AG04450 (cell line): ENCODE measurements around the gene TRAP1. TPM values are rescaled to one million over a fixed set of nuclear protein-coding genes. Genes with fewer than 3 reads are reported as not detected.

Experiments used
- CTCF ChIA-PET: fragments of 300-600, 350-600 bp; formaldehyde crosslinking; extraction: SDS; loops from one replicate; lab custom pipeline; 2022; ENCODE audit warnings: antibody characterized with exemption, inconsistent platforms; lab: Charles Lee
- POLR2A ChIA-PET: fragments of 350-600 bp; formaldehyde crosslinking; extraction: SDS; loops from one replicate; lab custom pipeline; 2021; ENCODE audit warnings: antibody characterized with exemption, inconsistent platforms; lab: Yijun Ruan, JAX
- DNase-seq: peaks from one replicate; pipeline ENCODE4 v3.0.0-alpha.2; 2011; ENCODE audit warnings: low read depth, low spot score
- H3K27ac ChIP-seq: one replicate; pipeline ENCODE4 v1.5.1; 2012; ENCODE audit warnings: low read depth, low read length, control low read depth
- H3K27me3 ChIP-seq: one replicate; pipeline ENCODE4 v1.6.0; 2012; ENCODE audit warnings: low read length; ENCODE audit not compliant: control insufficient read depth, insufficient read depth
- H3K4me3 ChIP-seq: 2 replicates; pipeline ENCODE4 v1.5.1; 2011; ENCODE audit warnings: mild to moderate bottlenecking, low read depth, low read length, control low read depth
- H3K9me3 ChIP-seq: 2 replicates; pipeline ENCODE4 v1.5.1; 2012; ENCODE audit warnings: low read length; ENCODE audit not compliant: control insufficient read depth, insufficient read depth
- polyA plus RNA-seq: library from polyadenylated mRNA; depleted of rRNA; stranded (reverse); fragments of >200 nt; gene quantifications from 2 replicates; pipeline ENCODE4 v1.2.3, GENCODE V29; 2011
- TF ChIP-seq, protein P1 (sequence below): IDR thresholded peaks from 2 replicates; pipeline ENCODE4 v1.5.1; 2011; ENCODE audit warnings: low read depth, low read length, control low read depth, inconsistent platforms

TRAP1 gene
- polyA plus RNA-seq, 1 experiment: 83.9 TPM

GRCh38 chr16:3645108-3645503 lies 72.2 kb downstream of the TRAP1 start:
- no peak overlapping the region for H3K4me3 ChIP-seq
- peak overlapping the region; percentile 70 for H3K27ac ChIP-seq
- CTCF ChIA-PET: no interaction called here
- no peaks in the 10 kb centered on the region for H3K27me3 ChIP-seq
- POLR2A ChIA-PET: interaction anchor here (0.7 to 1.0 kb wide), 2 partner anchors 79 to 109 kb away, joined by 3 to 5 read pairs; no protein-coding TSS in a partner anchor
- DNase-seq: no peak
- TF ChIP-seq, protein P1, sequence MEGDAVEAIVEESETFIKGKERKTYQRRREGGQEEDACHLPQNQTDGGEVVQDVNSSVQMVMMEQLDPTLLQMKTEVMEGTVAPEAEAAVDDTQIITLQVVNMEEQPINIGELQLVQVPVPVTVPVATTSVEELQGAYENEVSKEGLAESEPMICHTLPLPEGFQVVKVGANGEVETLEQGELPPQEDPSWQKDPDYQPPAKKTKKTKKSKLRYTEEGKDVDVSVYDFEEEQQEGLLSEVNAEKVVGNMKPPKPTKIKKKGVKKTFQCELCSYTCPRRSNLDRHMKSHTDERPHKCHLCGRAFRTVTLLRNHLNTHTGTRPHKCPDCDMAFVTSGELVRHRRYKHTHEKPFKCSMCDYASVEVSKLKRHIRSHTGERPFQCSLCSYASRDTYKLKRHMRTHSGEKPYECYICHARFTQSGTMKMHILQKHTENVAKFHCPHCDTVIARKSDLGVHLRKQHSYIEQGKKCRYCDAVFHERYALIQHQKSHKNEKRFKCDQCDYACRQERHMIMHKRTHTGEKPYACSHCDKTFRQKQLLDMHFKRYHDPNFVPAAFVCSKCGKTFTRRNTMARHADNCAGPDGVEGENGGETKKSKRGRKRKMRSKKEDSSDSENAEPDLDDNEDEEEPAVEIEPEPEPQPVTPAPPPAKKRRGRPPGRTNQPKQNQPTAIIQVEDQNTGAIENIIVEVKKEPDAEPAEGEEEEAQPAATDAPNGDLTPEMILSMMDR: no peak
- no peaks in the 10 kb centered on the region; the same call in 1 of the 2 replicates for H3K9me3 ChIP-seq

- peaks cover 3% of the 10 kb centered on the region; the same call in 1 of the 2 replicates for H3K9me3 ChIP-seq
Observed at GRCh38 chr16:3643095-3643730, 74.1 kb downstream of the TRAP1 start.

GRCh38 chr16:3642397-3643094 lies 74.8 kb downstream of the TRAP1 start:
- ChIA-PET CTCF (interaction anchor here (0.7 kb wide), 1 partner anchor 20 kb away, joined by 3 read pairs; no protein-coding TSS in a partner anchor), POLR2A (no interaction called here)
- no peak for DNase-seq
- Histone ChIP-seq H3K27me3 (no peaks in the 10 kb centered on the region), H3K4me3 (no peak overlapping the region), H3K27ac (no peak overlapping the region), H3K9me3 (peaks cover 4% of the 10 kb centered on the region; the same call in 1 of the 2 replicates)
- TF ChIP-seq, protein P1: no peak

More at GRCh38 chr16:3643095-3643730, 74.1 kb downstream of the TRAP1 start:
- no peak for DNase-seq
- H3K4me3 ChIP-seq: no peak overlapping the region
- no peak overlapping the region for H3K27ac ChIP-seq
- ChIA-PET POLR2A (no interaction called here), CTCF (interaction anchor here (0.7 kb wide), 1 partner anchor 21 kb away, joined by 3 read pairs; no protein-coding TSS in a partner anchor)
- TF ChIP-seq, protein P1: no peak
- no peaks in the 10 kb centered on the region for H3K27me3 ChIP-seq

GRCh38 chr16:3641801-3642396 lies 75.4 kb downstream of the TRAP1 start:
- H3K9me3 ChIP-seq: peaks cover 4% of the 10 kb centered on the region; the same call in 1 of the 2 replicates
- DNase-seq: no peak
- TF ChIP-seq, protein P1: no peak
- no peak overlapping the region for H3K27ac ChIP-seq
- ChIA-PET POLR2A (no interaction called here), CTCF (no interaction called here)
- no peaks in the 10 kb centered on the region for H3K27me3 ChIP-seq
- H3K4me3 ChIP-seq: no peak overlapping the region
